ENCODE measurements around the gene G0S2. TPM values are rescaled to one million over a fixed set of nuclear protein-coding genes. Genes with fewer than 3 reads are reported as not detected.
A peak's percentile ranks its signal among the peaks of the same experiment; 100 is the strongest.

G0S2 gene
- total and polyA plus RNA-seq, 9 of the 15 experiments (the other 6 are each of a cell fraction or from before 2014, with no cell fraction given) = 0.18 to 65.6 (median 11.4) TPM

DNA sequence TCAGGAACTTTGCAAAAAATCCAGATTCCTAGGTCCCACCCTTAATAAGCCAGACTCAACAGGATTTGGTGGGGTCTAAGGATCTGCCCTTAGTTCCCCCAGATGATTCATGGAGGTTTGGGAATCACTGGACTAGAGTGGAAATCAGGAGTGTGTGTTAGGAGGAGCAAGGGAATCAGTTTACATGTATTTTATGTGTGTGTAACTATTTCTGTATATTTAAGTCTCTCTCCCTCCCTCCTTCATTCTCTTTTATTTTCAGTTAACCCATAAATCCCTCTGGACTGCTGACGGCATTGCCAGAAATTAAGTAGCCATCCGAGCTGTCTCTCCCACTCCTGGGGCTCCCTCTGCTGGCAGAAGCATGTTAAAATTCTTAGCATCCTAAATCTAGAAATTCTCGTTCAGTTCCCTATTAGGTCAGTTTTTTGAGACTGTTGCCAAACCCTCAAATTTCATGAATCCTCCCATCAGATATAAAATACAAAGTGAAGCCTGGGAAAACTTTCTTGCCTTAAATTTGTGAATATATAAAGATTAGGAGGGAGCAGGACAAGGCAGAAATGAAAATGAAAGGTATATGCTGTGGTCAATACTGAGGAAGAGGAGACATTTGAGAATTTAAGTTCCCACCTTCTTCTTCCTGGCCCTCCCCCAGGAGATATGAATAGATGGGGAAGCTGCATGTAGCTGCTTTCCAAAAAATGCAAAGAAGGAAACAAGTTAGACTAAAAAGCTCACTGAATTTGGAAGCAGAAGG, 17.7 kb downstream of the G0S2 start (continued):
- TF ChIP-seq, protein P1, sequence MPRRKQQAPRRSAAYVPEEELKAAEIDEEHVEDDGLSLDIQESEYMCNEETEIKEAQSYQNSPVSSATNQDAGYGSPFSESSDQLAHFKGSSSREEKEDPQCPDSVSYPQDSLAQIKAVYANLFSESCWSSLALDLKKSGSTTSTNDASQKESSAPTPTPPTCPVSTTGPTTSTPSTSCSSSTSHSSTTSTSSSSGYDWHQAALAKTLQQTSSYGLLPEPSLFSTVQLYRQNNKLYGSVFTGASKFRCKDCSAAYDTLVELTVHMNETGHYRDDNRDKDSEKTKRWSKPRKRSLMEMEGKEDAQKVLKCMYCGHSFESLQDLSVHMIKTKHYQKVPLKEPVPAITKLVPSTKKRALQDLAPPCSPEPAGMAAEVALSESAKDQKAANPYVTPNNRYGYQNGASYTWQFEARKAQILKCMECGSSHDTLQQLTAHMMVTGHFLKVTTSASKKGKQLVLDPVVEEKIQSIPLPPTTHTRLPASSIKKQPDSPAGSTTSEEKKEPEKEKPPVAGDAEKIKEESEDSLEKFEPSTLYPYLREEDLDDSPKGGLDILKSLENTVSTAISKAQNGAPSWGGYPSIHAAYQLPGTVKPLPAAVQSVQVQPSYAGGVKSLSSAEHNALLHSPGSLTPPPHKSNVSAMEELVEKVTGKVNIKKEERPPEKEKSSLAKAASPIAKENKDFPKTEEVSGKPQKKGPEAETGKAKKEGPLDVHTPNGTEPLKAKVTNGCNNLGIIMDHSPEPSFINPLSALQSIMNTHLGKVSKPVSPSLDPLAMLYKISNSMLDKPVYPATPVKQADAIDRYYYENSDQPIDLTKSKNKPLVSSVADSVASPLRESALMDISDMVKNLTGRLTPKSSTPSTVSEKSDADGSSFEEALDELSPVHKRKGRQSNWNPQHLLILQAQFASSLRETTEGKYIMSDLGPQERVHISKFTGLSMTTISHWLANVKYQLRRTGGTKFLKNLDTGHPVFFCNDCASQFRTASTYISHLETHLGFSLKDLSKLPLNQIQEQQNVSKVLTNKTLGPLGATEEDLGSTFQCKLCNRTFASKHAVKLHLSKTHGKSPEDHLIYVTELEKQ (CRISPR knock-in tag; IDR thresholded peaks at IDR 0.05) = no peak
- TF ChIP-seq, protein P2, sequence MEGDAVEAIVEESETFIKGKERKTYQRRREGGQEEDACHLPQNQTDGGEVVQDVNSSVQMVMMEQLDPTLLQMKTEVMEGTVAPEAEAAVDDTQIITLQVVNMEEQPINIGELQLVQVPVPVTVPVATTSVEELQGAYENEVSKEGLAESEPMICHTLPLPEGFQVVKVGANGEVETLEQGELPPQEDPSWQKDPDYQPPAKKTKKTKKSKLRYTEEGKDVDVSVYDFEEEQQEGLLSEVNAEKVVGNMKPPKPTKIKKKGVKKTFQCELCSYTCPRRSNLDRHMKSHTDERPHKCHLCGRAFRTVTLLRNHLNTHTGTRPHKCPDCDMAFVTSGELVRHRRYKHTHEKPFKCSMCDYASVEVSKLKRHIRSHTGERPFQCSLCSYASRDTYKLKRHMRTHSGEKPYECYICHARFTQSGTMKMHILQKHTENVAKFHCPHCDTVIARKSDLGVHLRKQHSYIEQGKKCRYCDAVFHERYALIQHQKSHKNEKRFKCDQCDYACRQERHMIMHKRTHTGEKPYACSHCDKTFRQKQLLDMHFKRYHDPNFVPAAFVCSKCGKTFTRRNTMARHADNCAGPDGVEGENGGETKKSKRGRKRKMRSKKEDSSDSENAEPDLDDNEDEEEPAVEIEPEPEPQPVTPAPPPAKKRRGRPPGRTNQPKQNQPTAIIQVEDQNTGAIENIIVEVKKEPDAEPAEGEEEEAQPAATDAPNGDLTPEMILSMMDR (IDR thresholded peaks at IDR 0.05 in 2 of 3, conservative IDR thresholded peaks at IDR 0.05 in 1 of 3; ENCODE audit: insufficient read depth in 2 of 3, low read depth in 1 of 3, low read length in 3 of 3) = peak; percentile 86 to 99 (median 90)
- no peak for TF ChIP-seq ZNF212 (CRISPR knock-in tag; IDR thresholded peaks at IDR 0.05)
- no peak for TF ChIP-seq DMBX1 (CRISPR knock-in tag; IDR thresholded peaks at IDR 0.05; ENCODE audit: borderline replicate concordance)
- TF ChIP-seq ZNF3 (CRISPR knock-in tag; IDR thresholded peaks at IDR 0.05) = no peak
- TF ChIP-seq, protein P3, sequence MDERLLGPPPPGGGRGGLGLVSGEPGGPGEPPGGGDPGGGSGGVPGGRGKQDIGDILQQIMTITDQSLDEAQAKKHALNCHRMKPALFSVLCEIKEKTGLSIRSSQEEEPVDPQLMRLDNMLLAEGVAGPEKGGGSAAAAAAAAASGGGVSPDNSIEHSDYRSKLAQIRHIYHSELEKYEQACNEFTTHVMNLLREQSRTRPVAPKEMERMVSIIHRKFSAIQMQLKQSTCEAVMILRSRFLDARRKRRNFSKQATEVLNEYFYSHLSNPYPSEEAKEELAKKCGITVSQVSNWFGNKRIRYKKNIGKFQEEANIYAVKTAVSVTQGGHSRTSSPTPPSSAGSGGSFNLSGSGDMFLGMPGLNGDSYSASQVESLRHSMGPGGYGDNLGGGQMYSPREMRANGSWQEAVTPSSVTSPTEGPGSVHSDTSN (CRISPR knock-in tag; IDR thresholded peaks at IDR 0.05; ENCODE audit: low read depth) = no peak
- TF ChIP-seq, protein P3 (tag; conservative IDR thresholded peaks at IDR 0.05; ENCODE audit: low read depth) = peak; percentile 82
- TF ChIP-seq CC2D1A (IDR thresholded peaks at IDR 0.05) = peak; percentile 78; the same call in 1 of the 2 replicates
- TF ChIP-seq CBX5 (IDR thresholded peaks at IDR 0.05; ENCODE audit: borderline replicate concordance, low read depth) = no peak
- TF ChIP-seq MEIS2 (IDR thresholded peaks at IDR 0.05; ENCODE audit: partially characterized antibody) = peak; percentile 88
- TF ChIP-seq, protein P4, sequence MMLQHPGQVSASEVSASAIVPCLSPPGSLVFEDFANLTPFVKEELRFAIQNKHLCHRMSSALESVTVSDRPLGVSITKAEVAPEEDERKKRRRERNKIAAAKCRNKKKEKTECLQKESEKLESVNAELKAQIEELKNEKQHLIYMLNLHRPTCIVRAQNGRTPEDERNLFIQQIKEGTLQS (IDR thresholded peaks at IDR 0.05) = peak; percentile 37; the same call in 1 of the 2 replicates
- TF ChIP-seq, protein P4 (CRISPR knock-in tag; conservative IDR thresholded peaks at IDR 0.05) = no peak
- no peak for TF ChIP-seq ZNF146 (CRISPR knock-in tag; IDR thresholded peaks at IDR 0.05; ENCODE audit: unreplicated experiment)
- TF ChIP-seq, protein P5, sequence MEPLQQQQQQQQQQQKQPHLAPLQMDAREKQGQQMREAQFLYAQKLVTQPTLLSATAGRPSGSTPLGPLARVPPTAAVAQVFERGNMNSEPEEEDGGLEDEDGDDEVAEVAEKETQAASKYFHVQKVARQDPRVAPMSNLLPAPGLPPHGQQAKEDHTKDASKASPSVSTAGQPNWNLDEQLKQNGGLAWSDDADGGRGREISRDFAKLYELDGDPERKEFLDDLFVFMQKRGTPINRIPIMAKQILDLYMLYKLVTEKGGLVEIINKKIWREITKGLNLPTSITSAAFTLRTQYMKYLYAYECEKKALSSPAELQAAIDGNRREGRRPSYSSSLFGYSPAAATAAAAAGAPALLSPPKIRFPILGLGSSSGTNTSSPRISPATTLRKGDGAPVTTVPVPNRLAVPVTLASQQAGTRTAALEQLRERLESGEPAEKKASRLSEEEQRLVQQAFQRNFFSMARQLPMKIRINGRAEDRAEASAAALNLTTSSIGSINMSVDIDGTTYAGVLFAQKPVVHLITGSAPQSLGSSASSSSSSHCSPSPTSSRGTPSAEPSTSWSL (CRISPR knock-in tag; IDR thresholded peaks at IDR 0.05; ENCODE audit: borderline replicate concordance) = no peak
- no peak for TF ChIP-seq NR2C1 (IDR thresholded peaks at IDR 0.05)
- no peak for TF ChIP-seq NR2C1 (tag; IDR thresholded peaks at IDR 0.05)

All from K562 (cell line).